GM12878 (cell line): ENCODE measurements around the gene GRIN3A. TPM values are rescaled to one million over a fixed set of nuclear protein-coding genes. Genes with fewer than 3 reads are reported as not detected.

Source experiments
- ATAC-seq: fragments of 200-7000 bp; cut with Tn5 transposase; 3 replicates; pipeline ENCODE4 v1.9.1; 2020; ENCODE audit warnings: mild to moderate bottlenecking, moderate library complexity
- BruUV-seq: library from RNA; stranded (reverse); fragments of 400-500 nt; replicated peaks from 2 replicates; lab custom pipeline; 2021; lab: Mats Ljungman, UMichigan
- CTCF ChIA-PET: fragments of 300-600 bp; sonication (Branson Sonifier 250); formaldehyde crosslinking; extraction: SDS; loops from one replicate; lab custom pipeline; 2021; ENCODE audit warnings: inconsistent platforms; lab: Yijun Ruan, JAX
- POLR2A ChIA-PET: fragments of 350-600 bp; formaldehyde crosslinking; extraction: SDS; loops from one replicate; lab custom pipeline; 2021; ENCODE audit warnings: inconsistent platforms; lab: Charles Lee
- RAD21 ChIA-PET: fragments of 300-600 bp; sonication (Branson Sonifier 250); formaldehyde crosslinking; loops from one replicate; lab custom pipeline; 2023; ENCODE audit warnings: antibody characterized with exemption; ENCODE audit not compliant: unreplicated experiment; lab: Charles Lee
- SMC1A ChIA-PET: fragments of 300-600 bp; sonication (Branson Sonifier 250); formaldehyde crosslinking; loops from one replicate; lab custom pipeline; 2023; ENCODE audit not compliant: unreplicated experiment, uncharacterized antibody; lab: Charles Lee
- DNase-seq: peaks from one replicate; pipeline ENCODE4 v3.0.0-alpha.2; 2011; ENCODE audit warnings: low read depth, low spot score
- FAIRE-seq: peaks from 3 replicates; lab custom pipeline; 2011; peaks lifted over from hg19 to GRCh38; lab: Jason Lieb, UNC
- H2AFZ ChIP-seq: 2 replicates; pipeline ENCODE4 v1.6.0; 2011; ENCODE audit warnings: low read depth, low read length, control low read depth; ENCODE audit not compliant: control insufficient read depth
- H3K27ac ChIP-seq: 2 replicates; pipeline ENCODE4 v1.5.1; 2011; ENCODE audit warnings: control low read depth; ENCODE audit not compliant: control insufficient read depth, insufficient read depth
- H3K27me3 ChIP-seq, 2 experiments: replicated peaks in 1 of 2; 2 replicates each; pipeline versions ENCODE4 v1.6.0 to v1.6.1; 2011; ENCODE audit warnings: low read length in 1 of 2; ENCODE audit not compliant: control insufficient read depth in 2 of 2, insufficient read depth in 2 of 2
- H3K36me3 ChIP-seq, 2 experiments: 2 replicates each; pipeline ENCODE4 v1.5.1; 2011; ENCODE audit warnings: low read length in 1 of 2; ENCODE audit not compliant: control insufficient read depth in 2 of 2, insufficient read depth in 2 of 2
- H3K4me1 ChIP-seq: 2 replicates; pipeline ENCODE4 v1.6.1; 2011; ENCODE audit warnings: mild to moderate bottlenecking, low read length, moderate library complexity, mixed read lengths; ENCODE audit not compliant: control insufficient read depth, insufficient read depth
- H3K4me2 ChIP-seq: 2 replicates; pipeline ENCODE4 v1.6.0; 2011; ENCODE audit warnings: control low read depth; ENCODE audit not compliant: control insufficient read depth, insufficient read depth
- H3K4me3 ChIP-seq: fragments of 200-600 bp; sonication (generic); 2 replicates; pipeline ENCODE4 v1.5.1; 2016
- H3K79me2 ChIP-seq: 2 replicates; pipeline ENCODE4 v1.6.0; 2011; ENCODE audit warnings: low read length; ENCODE audit not compliant: control insufficient read depth, insufficient read depth
- H3K9ac ChIP-seq: 2 replicates; pipeline ENCODE4 v1.8.0; 2011; ENCODE audit warnings: low read length, control low read depth, mixed read lengths; ENCODE audit not compliant: control insufficient read depth, insufficient read depth
- H3K9me3 ChIP-seq: replicated peaks from 3 replicates; pipeline ENCODE4 v1.5.1; 2011; ENCODE audit warnings: mild to moderate bottlenecking, low read length; ENCODE audit not compliant: control insufficient read depth, insufficient read depth
- H4K20me1 ChIP-seq: 2 replicates; pipeline ENCODE4 v1.6.0; 2011; ENCODE audit not compliant: control insufficient read depth, insufficient read depth
- DPF2 ChIP-seq: fragments of 450-650 bp; IDR thresholded peaks from 2 replicates; pipeline ENCODE4 v1.6.1; 2017; ENCODE audit warnings: mild to moderate bottlenecking
- E4F1 ChIP-seq: fragments of 450-650 bp; IDR thresholded peaks from 2 replicates; pipeline ENCODE4 v1.6.1; 2018; ENCODE audit warnings: borderline replicate concordance, mild to moderate bottlenecking; ENCODE audit not compliant: partially characterized antibody
- HSF1 ChIP-seq: fragments of 150-350 bp; IDR thresholded peaks from 2 replicates; pipeline ENCODE4 v1.6.1; 2014; ENCODE audit warnings: mild to moderate bottlenecking, low read depth, low read length
- MTA3 ChIP-seq: IDR thresholded peaks from 2 replicates; pipeline ENCODE4 v1.6.1; 2012; ENCODE audit warnings: low read length, inconsistent platforms, borderline replicate concordance
- SKIL ChIP-seq: fragments of 450-650 bp; IDR thresholded peaks from 2 replicates; pipeline ENCODE4 v1.6.1; 2017; ENCODE audit warnings: mild to moderate bottlenecking, low read depth, inconsistent platforms; ENCODE audit not compliant: poor library complexity, severe bottlenecking
- TAF1 ChIP-seq: IDR thresholded peaks from 2 replicates; pipeline ENCODE4 v1.6.1; 2011; ENCODE audit warnings: mild to moderate bottlenecking, low read depth, low read length, borderline replicate concordance
- ZNF217 ChIP-seq: fragments of 450-650 bp; IDR thresholded peaks from 2 replicates; pipeline ENCODE4 v1.6.1; 2017; ENCODE audit warnings: antibody characterized with exemption, mild to moderate bottlenecking
- in situ Hi-C: fragments of 300-500 bp; cut with MboI; formaldehyde crosslinking; loops from 9 replicates; pipeline ENCODE4 v1.14.3; 2018; ENCODE audit warnings: mixed read lengths
- intact Hi-C: fragments of 100-400 bp; cut with micrococcal nuclease; formaldehyde crosslinking; loops from one replicate; pipeline ENCODE4 v1.14.2; 2022; ENCODE audit not compliant: unreplicated experiment
- polyA plus RNA-seq, 11 experiments: library from polyadenylated mRNA; depleted of rRNA in 4 of 11; unstranded in 6 of 11; stranded (reverse) in 5 of 11; fragments of >200 nt; fragmentation: Nextera tagmentation in 4 of 11; fragmentation: Illumina TruSeq in 1 of 11; extraction: Ambion mirVana in 4 of 11; extraction: Trizol in 1 of 11; gene quantifications; 1 replicate in 1 of 11; 2 replicates in 10 of 11; pipeline versions ENCODE4 v1.2.1 to v1.2.3, GENCODE V29; 2011 to 2016; ENCODE audit warnings: inconsistent platforms in 2 of 11, missing spikeins in 2 of 11, low read depth in 1 of 11
- total RNA-seq, 4 experiments: library from RNA; depleted of rRNA in 3 of 4; stranded (reverse); fragments of >200 nt in 3 of 4; fragmentation: Illumina TruSeq in 1 of 4; extraction: Trizol in 1 of 4; gene quantifications; 2 replicates each; pipeline versions ENCODE4 v1.2.1 to v1.2.3, GENCODE V29; 2013 to 2021

The GRIN3A gene
- total and polyA plus RNA-seq, 10 of the 15 experiments (the other 5 are each of a cell fraction or from before 2014, with no cell fraction given): 0.03 to 0.05 (median 0.04) TPM; not detected in 7

- H3K9me3 ChIP-seq: no peaks in the 10 kb centered on the region
- TF ChIP-seq ZNF217 (no peak), MTA3 (no peak), SKIL (no peak), HSF1 (no peak), DPF2 (no peak), E4F1 (no peak), TAF1 (no peak)
- H4K20me1 ChIP-seq: no peaks in the 10 kb centered on the region
- FAIRE-seq (no peak), DNase-seq (no peak), ATAC-seq (no peak)
- H2AFZ ChIP-seq: no peak overlapping the region
- H3K27me3 ChIP-seq: no peaks in the 10 kb centered on the region
- in situ Hi-C loops: no loop called here
- H3K4me2 ChIP-seq: no peak overlapping the region
- H3K79me2 ChIP-seq: no peaks in the 10 kb centered on the region
- no peaks in the 10 kb centered on the region for H3K4me1 ChIP-seq
- no TSS peak for BruUV-seq
- H3K36me3 ChIP-seq: peaks cover 3 to 10% of the 10 kb centered on the region in 2 experiments
- ChIA-PET CTCF (interaction anchor here (0.9 to 1.8 kb wide), 5 partner anchors 9 to 105 kb away, joined by 3 to 4 read pairs (median 4); partner anchors contain the start of gene RNF20), POLR2A (interaction anchor here (0.6 kb wide), 1 partner anchor 31 kb away, joined by 8 read pairs; no protein-coding TSS in a partner anchor), SMC1A (interaction anchor here (0.7 kb wide), 1 partner anchor 9 kb away, joined by 4 read pairs; no protein-coding TSS in a partner anchor), RAD21 (no interaction called here)
- no peak overlapping the region for H3K4me3 ChIP-seq
- intact Hi-C loops: no loop called here
- H3K9ac ChIP-seq: no peak overlapping the region
- H3K27ac ChIP-seq: no peak overlapping the region
Measured at GRCh38 chr9:101564252-101564651, 174.2 kb downstream of the GRIN3A start.
